ENCODE measurements around the gene OR7C1.
"Not testable (repeated sequence)": the region's sequence is repeated elsewhere in the genome, so short reads cannot be mapped to it uniquely, and the experiment has no call there.

Gene OR7C1

DNA sequence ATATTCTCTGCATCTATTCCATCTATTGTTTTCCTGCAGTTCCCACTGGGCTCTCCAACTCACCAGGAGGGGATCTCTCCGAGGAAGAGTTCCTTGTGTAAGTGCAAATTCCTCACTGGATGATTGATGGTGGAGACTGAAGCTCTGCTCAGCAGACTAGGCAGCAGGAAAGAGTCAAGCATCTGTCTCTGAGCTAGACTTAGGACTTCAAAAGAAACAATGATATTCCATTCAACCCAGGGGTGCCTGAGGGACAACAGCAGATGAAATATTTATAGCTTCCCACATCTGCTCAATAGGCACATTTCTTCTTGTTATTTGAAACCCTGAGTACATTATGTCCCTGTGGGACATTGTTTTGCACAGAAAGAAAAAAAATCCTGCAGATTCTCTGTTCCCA lies at the start of gene OR7C1, which contains the start of gene OR7A5:
OR7C1 (minus strand) TSS at position 175 of the 400 bp plus-strand sequence. CDS start 35,049 bp downstream, outside the sequence.
OR7A5 (minus strand) TSS at position 175 of the 400 bp plus-strand sequence. CDS start 6,944 bp downstream, outside the sequence.
- no peak for DNase-seq (ENCODE audit: low read depth)

DNA sequence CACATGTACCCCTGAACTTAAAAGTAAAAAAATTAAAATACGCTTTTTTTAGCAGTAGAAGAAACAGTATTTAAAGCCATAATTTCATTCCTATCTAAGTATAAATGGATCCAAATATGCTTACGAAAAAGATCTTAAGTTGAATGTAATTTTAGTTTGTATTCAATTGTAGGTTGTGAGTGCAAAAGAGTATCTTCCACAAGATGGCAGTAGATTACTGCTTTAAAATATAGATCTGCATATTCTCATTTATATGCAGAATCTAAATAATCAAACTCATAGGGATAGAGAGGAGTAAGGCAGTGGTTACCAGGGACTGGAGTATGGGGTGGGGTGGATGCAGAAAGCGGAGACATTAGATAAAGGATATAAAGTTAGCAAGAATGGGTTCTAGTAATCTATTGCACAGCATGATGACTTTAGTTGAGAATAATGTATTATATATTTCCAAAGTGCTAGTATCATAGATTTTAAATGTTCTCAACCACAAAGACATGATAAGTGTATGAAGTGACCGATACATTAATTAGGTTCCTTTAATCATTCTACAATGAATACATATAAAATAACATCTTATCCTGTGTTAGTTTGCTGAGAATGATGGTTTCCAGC lies 36.7 kb upstream of the OR7C1 start:
- DNase-seq (ENCODE audit: low read depth) = no peak

DNA sequence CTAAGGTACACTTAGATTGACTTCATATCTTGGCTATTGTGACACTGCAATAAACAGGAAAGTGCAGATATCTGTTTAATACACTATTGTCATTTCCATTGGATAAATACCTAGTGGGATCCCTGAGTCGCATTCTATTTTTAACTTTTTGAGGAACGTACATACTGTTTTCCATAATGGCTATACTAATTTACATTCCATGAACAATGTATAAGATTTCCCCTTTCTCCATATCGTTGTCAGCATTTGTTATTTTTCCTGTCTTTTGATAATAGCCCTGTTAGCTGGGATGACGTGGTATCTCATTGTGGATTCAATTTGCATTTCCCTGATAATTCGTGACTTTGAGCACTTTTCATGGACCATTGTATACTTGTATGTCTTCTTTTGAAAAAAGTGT lies 33.5 kb upstream of the OR7C1 start:
- DNase-seq (ENCODE audit: low read depth) = no peak

DNA sequence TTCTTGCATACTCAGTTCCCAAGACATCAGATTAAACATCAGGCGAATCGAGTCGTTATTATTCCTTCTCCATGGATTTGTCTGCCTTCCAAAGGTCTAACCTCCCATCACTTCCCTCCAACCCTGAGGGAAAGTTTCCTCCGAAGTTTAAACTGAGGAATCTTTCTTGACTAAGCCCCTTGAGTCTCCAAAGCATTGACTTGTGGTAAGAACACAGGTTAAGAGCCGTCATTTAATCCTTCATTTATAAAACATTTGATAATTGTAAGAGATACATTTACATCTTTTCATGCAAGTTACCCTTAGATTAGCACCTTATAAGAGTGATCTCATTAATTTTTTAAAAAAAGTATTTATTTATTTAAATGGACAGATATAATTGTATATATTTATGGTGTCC lies 13.8 kb upstream of the OR7C1 start, which contains the start of gene OR7A10:
OR7A10 (minus strand) TSS at position 101 of the 400 bp plus-strand sequence. CDS start 7,045 bp downstream, outside the sequence.
- DNase-seq (ENCODE audit: low read depth) = no peak

DNA sequence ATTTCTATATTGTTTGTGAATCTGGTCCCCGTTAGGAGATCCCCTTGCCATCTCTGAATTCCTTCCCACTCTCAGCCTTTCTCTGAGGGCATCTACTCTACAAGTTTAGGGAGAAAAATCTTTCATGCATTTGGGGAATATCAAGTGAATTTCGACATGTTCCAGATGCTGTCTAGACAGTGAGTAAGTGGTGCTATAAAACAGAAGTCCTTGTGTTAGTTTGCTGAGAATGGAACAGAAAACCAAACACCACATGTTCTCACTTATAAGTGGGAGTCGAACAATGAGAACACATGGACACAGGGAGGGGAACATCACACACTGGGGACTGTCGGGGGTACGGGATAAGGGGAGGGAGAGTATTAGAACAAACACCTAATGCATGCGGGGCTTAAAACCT lies 8.6 kb upstream of the OR7C1 start:
- DNase-seq (ENCODE audit: low read depth) = no peak

DNA sequence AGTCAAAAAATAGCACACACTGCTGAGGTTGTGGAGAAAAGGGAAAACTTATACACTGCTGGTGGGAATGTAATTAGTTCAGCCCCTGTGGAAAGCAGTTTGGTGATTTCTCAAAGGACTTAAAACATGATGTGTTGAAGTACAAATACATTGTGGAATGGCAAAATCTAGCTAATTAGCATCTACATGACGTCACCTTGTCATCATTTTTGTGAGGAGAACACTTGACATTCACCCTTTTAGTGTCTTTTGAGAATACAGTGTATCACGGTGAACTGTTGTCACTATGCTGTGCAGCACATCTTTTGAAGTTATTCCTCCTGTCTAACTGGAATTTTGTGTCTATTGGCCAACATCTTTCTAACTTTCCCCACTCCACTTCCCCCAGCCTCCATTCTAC lies 8.2 kb upstream of the OR7C1 start:
- no peak for DNase-seq (ENCODE audit: low read depth)

DNA sequence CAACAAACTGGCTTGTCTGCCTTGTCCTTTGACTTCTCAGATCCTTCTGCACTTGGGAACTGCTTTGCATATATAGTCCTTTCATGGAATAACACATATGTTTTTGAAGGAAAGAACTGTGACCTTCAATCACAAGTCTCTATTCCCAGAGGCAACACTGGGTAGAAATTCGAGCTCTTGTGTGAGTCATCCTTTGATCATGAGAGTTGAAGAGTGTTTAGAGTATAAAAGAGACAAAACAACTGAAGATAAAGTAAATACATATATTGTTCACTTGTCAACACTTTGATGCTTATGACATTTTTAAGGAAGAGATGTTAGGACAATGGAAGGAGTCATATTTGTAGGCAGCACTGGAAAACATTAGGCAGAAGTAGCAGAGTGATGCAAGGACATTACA lies 5.2 kb upstream of the OR7C1 start:
- DNase-seq (ENCODE audit: low read depth) = no peak

DNA sequence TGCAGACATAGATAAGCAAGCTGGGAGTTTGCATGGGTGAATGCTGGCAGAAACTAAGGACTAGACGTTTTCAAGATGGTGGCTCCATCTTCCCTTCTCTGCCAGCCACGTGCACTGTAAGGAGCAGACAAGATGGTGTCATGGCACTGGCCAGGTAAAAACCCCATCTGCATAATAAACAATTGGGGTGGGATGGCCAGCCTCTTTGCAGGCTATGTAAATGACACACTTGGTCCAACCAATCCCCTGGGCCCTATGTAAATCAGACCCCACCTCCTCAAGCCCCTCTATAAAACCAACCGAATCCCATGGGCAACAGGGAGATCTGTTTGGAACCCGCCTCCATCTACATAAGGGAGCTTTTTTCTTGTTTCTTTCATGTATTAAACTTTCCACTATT lies 2.4 kb upstream of the OR7C1 start:
- DNase-seq (ENCODE audit: low read depth) = no peak

DNA sequence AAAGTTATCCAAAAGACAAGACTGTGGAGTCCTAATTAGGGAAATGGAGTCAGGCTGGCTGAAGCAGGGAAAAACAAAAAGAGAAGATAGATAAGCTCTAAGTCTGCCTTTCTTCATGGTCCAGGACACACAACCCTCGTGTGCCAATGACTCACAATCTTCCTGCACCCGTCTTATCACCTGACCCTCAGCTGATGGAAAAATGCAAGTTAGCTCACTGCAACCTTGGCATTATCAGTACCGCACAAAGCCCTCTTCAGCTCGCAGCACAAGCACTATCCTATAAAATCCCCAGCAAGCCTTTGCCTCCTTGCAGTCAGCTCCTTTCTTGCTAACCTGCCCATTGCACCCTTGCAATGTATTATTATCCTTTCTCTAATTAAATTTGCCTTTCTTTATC lies 4.3 kb downstream of the OR7C1 start:
- no peak for DNase-seq (ENCODE audit: low read depth)

DNA sequence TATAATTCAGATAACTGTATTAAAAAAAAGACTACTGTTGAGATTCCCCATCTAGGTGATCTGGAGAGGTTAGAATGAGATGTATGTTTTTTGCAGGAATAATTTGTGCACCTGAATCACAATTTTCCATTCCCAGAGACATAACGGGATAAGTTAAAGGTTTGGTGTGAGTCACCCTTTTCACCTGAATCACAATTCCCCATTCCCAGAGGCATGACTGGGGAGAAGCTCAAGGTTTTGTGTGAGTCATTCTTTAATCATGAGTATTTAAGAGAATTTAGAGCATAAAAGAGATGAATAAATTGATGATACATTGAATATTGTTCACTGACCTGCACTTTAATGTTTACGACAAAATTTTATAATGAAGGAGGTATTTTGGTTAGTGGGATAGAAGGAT lies 9.0 kb downstream of the OR7C1 start:
- no peak for DNase-seq (ENCODE audit: low read depth)

DNA sequence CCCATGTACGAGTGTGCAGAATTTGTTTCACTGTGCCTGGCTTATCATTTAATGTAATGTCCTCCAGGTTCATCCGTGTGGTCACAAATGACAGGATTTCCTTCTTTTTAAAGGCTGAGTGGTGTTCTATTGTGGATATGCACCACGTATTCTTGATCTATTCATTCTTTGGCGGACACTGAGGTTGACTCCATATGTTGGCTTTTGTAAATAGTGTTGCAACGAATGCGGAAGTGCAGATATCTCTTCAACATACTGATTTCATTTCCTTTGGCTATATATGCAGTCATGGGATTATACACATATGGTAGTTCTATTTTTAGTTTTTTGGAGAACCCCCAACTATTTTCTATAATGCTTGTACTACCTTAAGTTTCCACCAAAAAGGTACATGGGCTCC lies 13.0 kb downstream of the OR7C1 start:
- no peak for DNase-seq (ENCODE audit: low read depth)

DNA sequence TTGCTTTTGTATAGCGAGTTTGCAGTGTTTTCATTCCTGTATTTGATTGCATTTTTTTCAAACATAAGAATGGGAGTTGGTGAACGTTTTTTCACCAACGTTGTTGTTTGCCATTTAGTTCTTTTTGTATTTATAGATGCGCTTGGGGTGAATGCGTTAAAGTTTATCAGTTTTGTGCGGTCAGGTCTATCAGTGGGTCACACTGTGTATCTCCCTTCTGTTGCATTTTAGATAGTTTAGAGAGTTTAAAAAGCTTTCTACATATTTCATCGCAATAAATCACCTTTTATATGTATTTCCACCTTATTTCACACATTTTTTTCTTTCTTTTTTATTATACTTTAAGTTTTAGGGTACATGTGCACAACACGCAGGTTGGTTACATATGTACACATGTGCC lies 16.4 kb downstream of the OR7C1 start:
- DNase-seq (ENCODE audit: low read depth) = no peak

DNA sequence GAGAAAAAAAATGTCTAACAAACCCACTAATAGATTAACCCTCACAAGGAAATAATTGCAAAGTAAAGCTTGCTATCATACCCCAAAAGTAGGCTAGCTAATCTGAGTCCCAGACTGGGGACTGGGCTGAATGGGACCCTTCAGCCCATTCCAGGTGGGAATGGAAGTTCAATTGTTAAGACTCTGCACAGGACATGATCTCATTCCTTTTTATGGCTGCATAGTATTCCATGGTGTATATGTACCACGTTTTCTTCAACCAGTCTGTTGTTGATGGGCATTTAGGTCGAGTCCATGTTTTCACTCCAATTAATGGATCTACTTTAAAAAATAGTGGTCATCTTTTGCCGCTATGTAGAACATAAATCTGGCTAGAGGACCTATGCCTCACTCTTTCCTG lies 17.9 kb downstream of the OR7C1 start:
- no peak for DNase-seq (ENCODE audit: low read depth)

DNA sequence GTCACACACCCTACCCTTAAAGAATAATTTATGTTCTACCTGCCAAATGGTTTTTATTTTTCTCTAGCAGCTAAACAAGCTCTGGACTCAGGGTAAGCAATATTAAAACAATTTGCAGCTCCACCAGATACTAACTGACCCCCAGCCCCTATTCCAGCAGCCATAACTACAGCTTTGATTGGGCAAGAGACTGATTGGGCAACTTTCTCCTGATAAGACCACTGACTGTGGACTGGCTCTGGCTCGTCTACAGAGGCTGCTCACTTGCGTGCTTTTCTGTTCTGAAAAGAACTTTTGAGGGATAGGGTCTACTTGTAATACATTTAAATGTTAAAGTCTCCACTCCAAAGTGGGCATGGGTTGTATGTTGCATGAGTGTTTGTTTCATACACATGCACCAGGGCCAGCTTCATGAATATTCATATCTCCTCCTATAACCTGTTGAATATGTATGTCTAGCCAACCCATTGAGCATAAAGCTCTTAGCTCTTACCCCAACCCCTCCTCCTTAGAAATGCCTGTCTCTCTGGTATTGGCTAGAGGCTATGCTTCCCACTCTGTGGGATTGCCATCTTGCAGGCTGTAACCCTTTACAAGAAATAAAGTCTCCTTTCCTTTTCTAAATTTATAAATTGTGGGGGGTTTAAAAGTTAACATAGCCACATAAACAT lies 19.9 kb downstream of the OR7C1 start:
- no peak for DNase-seq (ENCODE audit: low read depth)

DNA sequence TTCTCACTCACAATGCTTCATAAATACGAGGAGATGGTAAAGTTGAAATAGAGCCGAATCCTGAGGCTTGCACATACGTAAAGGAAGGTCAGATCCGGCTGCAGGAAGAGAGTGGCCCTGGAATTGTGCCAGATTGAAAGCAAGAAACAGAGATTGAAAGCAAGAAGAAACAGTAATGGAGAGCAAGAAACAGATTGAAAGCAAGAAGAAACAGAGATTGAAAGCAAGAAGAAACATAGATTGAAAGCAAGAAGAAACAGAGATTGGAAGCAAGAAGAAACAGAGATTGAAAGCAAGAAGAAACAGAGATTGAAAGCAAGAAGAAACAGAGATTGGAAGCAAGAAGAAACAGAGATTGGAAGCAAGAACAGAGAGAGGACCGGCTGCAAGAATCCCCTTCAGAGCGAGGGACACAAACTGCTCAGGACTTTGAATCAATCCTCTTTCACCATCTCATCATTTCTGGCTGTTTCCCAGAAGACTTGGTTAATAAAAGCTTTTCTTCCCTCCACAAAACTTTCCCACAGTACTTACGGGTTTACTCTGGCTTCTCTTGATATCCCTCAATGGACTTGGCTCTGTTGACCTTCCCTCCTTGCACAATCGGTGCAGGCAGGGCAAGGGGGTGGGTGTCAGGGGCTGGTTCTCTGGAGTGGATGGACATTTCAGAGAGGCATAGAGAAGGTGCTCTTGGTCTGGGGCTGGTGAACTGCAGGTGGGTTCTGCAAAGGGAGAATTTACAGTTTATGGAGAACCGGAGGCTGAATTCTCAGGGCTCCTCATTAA lies 25.5 kb downstream of the OR7C1 start:
- no peak for DNase-seq (ENCODE audit: low read depth)

DNA sequence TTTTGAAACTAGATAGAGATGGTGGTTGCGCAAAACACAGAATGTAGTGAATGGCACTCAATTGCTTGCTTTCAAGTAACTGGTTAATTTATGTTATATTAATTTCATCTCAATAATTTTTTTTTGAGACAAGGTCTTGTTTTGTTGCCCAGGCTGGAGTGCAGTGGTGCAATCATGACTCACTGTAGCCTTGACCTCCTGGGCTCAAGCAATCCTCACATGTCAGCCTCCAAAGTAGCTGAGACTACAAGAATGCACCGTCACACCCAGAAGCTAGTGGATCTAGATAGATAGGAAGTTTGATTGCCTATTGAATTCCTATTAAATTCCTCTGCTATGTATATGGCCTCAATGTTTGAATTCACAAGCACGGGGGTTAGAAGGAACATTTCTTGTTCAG lies 30.2 kb downstream of the OR7C1 start:
- DNase-seq (ENCODE audit: low read depth) = no peak

DNA sequence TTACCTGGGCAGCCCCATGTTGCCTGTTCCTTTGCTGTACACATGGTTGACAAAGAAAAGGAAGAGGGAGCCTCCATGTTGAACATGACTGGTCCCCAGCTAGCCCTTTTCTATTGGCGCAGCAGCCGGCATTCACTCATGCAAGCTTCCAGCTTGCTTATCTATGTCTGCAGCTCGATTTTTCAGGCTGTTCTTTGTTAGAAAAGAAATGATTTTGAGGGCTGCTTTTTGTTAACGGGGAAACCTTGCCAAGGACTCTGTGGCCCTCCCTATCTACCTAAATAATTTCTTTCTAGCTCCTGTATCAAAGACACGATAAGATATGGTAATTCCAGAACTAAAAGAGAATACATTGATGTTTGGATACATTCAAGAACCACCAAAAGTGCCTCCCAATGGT lies 36.2 kb downstream of the OR7C1 start:
- DNase-seq (ENCODE audit: low read depth) = no peak

DNA sequence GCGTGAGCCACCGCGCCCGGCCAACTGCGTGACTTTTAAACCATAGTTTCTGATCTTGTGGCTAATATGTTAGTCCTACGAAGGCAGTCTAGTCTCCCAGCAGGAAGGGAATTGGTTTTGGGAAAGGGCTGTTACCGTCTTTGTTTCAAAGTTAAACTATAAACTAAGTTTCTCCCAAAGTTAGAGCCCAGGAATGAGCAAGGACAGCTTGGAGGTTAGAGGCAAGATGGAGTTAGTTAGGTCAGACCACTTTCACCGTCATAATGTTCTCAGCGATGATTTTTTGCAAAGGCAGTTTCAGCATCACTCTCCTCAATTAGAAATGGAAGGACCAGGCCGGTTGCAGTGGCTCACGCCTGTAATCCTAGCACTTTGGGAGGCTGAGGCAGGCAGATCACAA lies 39.0 kb downstream of the OR7C1 start:
- no peak for DNase-seq (ENCODE audit: low read depth)

DNA sequence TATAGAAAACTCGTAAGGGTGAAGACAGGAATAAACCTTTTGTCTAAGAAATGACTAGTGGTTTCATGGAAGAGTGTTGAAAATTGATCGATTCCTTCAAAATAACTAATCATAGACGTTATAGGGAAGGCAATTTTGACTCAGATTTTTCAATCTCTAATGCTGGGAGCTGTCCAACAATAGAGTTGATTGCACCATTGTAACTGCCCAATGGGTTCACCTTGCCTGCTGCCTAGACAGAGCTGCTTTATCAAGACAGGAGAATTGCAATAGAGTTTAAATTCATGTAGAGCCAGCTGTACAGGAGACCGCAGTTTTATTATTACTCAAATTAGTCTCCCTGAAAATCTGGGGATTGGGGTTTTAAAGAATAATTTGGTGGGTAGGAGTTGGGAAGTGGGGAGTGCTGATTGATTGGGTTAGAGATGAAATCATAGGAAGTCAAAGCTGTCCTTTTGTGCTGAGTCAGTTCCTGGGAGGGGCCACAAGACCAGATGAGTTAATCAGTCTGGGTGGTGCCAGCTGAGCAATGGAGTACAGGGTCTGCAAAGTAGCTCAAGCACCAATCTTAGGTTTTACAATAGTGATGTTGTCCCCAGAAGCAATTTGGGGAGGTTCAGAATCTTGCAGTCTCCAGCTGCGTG lies 39.8 kb downstream of the OR7C1 start:
- DNase-seq (ENCODE audit: low read depth) = no peak

DNA sequence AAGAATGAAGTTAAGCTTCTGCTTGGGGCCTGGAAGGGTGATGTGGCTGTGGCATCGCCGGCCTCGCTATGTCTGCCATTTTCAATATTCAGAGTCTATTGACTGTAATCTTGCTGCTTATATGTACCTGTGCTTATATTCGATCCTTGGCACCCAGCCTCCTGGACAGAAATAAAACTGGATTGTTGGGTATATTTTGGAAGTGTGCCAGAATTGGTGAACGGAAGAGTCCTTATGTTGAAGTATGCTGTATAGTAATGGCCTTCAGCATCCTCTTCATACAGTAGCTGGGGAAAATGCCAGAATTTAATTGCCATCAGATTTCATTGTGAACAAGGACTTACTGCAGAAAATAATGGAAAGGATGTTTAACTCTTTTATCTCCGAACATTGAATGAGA lies 42.7 kb downstream of the OR7C1 start:
- not testable (repeated sequence) for DNase-seq (ENCODE audit: low read depth)

DNA sequence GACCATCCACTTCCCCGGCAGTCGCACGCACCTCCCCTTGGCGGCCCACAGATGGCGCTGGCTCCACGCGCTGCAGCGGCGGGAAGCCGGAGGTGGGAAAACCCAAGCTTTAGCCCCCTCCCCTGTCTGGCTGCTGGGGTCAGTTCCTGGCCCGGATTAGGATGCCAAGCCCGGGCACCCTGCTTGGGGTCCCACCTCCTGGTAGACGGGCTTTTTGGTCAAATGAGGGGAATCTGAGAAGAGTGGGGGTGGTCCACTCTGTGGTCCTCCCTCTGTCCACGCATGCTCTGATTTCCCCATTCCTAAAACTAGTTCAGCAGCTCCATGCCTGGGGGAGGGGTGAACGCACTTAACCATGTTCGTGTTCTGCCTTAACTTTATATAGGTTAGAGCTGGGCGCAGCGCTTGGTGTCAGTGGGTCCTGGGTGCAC lies 48.5 kb downstream of the OR7C1 start:
- peak; percentile 10 for DNase-seq (ENCODE audit: low read depth)

DNA sequence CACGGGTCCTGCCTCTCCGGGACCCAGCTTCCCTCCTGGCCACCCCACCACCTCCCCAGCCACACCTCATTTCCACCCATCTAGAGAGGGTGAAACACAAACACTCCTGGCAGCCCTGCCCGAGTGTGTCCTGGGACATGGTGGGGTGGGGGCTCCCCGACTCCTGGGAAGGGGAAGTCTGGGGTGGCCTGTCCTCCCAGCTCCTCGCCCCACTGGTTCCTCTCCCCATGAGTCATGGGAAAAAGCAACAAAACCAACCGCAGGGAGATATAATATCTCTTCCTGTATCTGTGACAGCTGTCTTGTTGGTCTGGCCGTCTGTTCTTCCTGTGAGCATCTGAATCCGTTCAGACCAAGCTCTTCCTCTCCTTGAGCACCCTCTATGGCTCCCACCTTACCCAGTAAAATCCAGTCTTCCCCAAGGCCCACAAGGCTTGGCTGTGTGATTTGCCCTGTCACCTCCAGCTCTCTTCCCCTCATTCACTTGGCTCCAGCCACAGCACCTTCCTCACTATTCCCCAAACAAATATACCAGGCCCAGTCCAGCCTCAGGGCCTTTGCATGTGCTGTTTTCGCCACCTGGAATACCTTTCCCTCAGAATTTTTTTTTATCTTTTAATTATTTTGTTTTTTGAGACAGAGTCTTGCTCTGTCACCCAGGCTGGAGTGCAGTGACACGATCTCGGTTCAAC lies 49.7 kb downstream of the OR7C1 start:
- not testable (repeated sequence) for DNase-seq (ENCODE audit: low read depth)
